Endometrial microvascular endothelial cells (primary cell): ENCODE results near the gene RALB. TPM values are rescaled to one million over a fixed set of nuclear protein-coding genes. Genes with fewer than 3 reads are reported as not detected.
"Not testable (repeated sequence)": the region's sequence is repeated elsewhere in the genome, so short reads cannot be mapped to it uniquely, and the experiment has no call there.

Source experiments
- in situ Hi-C: cut with HindIII; loops from 2 replicates; pipeline ENCODE4 v1.10.0; 2017; ENCODE audit warnings: low sequenced_read_pairs, low pct_unique_long_range_greater_than_20kb; ENCODE audit errors: inconsistent ontology term
- total RNA-seq: library from RNA; depleted of rRNA; stranded (reverse); fragments of >200 nt; gene quantifications from one replicate; pipeline ENCODE4 v1.2.3, GENCODE V29; 2015; ENCODE audit errors: inconsistent ontology term

Gene RALB
- total RNA-seq, 1 donor from 2014 or later, result 97.3 TPM

DNA sequence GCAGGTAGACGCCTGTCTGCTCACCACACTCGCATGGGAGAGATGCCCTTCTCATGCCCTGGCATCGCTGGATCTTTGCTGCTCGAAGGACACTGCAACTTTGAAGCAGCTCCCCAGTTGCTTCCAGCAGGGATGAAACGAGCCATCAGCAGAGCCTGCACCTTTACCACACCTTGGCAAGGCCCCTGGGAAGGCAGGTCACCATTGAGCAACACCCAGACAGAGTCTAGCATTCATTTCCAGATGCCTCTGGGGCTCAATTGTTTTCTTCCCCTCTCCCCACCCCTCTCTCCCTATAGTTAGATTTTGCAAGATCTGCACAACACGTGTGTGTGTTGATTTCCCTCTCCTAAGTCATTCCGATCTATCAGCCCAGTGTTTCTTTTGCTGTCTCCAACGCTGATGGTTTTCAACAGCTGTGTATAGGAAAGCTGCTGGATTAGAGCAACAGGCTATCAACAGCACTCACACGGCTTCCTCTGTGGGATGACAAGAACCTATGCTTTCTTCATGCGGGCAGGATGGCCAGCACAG is 67.7 kb downstream of the RALB start:
- in situ Hi-C loops, result no loop called here

DNA sequence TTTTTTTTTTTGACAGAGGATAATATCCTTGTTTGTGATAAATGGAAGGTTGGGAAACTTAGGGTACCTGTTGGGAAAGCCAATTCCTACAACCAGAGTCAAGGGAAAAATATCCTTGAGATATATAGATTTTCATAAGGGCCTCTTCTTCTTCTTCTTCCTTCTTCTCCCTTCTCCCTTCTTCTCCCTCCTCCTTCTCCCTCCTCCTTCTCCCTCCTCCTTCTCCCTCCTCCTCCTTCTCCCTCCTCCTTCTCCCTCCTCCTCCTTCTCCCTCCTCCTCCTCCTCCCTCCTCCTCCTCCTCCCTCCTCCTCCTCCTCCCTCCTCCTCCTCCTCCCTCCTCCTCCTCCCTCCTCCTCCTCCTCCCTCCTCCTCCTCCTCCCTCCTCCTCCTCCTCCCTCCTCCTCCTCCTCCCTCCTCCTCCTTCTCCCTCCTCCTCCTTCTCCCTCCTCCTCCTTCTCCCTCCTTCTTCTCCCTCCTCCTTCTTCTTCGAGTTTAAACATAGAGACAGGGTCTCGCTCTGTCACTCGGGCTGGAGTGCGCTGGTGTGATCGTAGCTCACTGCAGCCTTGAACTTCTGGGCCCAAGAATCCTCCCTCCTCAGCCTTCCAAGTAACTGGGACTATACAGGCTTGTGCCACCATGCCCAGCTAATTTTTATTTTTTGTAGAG is 68.4 kb downstream of the RALB start:
- in situ Hi-C loops, result not testable (repeated sequence)

DNA sequence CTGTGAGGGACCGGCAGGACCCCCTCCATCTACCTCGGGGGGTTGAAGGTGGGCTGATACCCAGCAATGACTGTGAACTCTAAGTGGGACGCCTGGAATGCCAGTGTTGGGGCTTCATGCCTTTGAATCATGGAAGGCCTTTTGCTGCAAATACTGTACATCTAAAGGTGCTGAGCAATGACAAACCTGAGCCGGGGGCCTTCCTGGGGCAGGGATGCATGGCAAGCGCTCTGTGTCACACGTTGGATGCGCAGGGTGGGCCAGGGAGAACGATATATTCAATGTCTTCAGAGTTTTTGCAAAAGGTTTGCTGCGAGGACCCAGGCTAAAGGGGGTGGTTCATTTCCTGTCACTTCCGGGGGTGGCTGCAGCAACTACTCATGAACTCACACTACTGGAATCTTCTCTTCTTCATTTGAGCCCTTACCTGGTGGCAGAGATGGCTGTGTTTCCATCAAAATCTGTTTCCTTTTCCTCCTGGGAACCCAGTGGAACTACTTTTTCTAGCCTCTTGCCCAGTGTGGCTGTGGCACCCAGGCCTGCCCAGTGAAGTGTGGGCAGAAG is 69.2 kb downstream of the RALB start:
- in situ Hi-C loops, result no loop called here

DNA sequence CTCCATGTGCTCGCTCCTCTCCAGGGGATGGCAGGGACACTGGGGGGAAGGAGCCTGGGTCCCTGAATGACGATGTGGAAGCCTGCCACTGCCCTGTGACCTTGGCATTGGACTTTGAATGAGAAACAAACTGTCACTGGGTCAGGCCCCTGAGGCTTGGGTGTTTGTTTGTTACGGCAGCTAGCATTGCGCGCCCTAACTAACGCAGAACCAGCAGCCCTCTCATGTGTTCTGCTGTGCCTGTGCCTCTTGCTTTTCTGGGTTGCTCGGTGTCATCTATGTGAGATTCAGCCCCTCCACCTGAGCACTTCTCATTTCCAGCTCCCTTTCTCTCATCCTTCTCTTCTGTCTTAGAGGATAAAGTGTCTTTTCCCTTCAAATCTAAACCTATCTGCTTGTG is 69.7 kb downstream of the RALB start:
- in situ Hi-C loops, result no loop called here

DNA sequence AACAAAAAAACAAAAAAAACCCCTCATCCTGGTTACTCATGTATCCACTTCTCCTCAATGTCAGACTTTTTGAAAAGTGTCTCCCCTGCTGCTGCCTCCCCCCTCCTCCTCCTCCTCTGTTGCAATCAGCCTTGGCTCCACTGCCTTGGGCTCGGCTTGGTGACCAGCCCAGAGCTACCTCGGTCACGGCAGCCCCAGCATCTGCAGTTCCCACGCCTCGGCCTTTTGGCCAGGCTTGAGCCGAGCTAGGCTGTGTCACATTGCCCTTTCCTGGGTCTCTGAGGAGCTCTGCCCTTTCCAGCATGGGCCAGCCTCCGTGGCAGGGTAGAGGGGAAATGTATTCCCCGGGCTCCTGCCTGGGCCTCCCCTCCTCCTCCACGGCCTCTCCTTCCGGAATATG is 70.6 kb downstream of the RALB start:
- in situ Hi-C loops, result no loop called here

DNA sequence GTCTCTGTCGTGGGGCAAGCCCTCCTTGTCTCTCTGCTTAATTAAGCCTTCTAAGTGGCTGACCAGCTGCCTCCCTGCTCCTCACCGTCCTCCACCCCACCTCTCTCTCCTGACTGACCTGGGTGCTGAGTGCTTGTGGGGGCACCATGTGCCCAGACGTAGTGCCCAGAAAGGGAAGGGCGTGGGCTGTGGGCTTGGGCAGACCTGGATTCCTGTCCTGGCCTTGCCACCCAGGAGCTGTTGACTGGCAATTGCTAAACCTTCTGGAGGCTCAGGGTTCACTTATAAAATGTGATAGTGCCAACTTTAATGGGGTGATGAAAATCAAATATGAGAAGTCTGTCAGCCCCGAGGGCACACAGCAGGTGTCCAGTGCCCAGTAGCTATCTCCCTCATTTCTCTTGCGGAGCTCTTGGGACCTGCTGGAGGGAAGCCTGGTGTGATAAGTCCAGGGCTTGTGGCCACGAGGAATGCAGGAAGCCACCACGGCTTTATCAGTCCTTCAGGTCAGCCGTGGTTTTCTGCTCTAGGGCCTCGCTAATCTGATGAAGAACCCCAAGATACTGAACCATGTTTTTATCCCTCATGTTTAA is 71.3 kb downstream of the RALB start:
- in situ Hi-C loops, result no loop called here

DNA sequence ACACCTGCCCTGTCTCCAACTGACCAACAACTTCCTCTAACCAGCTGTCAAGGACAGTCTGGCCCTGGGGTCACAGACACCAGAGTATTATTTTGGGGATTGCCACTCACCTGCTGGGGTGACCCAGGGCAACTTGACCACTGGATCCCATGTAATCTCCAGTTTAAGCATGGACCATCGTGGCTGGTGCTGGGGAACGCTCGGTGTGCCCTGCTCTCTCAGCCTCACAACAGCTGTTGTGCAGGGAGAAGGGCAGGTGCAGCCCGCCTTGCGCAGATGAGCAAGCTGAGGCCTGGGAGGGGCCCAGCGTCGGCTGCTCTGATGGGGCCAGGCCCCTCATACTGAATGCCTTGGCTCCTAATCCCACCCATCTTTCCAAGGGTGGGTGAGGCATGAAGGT is 72.3 kb downstream of the RALB start:
- in situ Hi-C loops, result no loop called here

DNA sequence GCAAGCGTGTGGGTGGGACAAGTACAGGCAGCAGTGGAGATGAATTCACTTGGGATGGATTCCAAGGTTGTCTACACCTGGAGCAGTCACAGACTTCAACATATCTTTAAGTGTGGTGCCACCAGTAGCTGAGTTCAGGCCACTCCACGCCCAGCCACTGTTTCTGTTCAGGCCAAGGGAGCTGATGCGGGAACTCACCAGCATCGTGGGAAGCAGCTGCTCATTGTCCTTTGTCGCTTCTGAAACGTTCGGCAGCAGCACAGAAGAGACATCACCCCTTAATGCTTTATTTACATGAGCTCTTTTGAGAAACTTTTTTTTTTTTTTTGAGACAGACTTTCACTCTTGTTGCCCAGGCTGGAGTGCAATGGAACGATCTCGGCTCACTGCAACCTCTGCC is 73.4 kb downstream of the RALB start:
- in situ Hi-C loops, result no loop called here

DNA sequence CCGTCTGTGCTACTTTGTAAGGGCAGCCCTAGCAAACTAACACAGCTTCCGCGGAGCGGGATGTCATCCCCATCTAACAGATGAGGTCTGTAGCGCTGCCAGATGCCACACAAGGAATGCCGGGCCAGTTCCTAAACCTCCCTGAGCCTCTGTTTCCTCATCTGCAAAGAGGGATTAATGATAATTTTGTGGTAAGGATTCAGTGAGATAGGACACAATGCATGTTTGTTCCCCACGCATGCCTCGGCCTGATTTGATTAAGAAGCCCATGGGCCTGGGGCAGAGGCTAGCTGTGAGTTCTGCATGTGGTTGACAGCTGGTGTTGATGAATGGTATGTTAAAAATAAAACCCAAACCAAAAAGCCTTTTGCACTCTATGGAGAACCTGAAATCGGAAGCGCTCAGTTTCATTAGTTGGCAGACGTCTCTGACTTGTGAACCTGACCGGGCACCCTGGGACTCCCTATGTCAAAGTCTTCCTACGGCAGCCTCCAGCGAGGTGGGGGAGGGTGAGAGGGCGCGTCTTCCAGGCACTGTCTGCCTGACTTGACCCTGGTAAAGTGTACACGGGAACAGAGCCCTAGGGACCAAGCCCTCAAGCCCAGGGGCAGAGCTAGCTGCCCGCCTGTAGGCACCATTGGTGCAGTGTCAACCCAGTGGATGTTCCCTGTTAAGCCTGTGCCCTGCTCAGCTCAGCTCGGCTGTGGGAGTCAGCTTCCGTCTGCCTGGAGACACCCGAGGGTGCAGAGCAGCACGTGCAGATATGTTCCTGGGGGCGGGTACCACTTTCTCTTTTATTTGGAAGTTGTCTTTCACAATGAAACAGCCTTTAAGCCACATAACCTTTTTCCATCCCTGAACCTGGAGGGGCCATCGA is 78.5 kb downstream of the RALB start:
- in situ Hi-C loops, result no loop called here

DNA sequence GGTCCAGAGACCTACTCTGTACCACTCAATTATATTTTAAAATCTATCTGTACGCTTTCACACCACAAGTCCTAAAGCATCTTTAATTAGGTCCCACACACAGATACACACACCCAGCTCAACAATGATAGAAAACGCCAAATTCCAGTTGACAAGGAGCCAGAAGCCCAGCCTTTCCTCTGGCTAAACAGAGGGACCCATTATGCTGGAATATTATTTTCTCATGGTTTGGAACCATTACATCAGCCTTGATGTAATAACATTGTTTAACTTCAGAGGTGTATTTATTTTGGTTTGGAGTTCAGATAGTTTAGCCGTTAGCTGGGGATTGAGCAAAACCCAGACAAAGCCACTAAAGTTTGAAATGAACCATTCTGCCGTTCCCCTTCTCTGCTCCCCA is 79.3 kb downstream of the RALB start:
- in situ Hi-C loops, result no loop called here

DNA sequence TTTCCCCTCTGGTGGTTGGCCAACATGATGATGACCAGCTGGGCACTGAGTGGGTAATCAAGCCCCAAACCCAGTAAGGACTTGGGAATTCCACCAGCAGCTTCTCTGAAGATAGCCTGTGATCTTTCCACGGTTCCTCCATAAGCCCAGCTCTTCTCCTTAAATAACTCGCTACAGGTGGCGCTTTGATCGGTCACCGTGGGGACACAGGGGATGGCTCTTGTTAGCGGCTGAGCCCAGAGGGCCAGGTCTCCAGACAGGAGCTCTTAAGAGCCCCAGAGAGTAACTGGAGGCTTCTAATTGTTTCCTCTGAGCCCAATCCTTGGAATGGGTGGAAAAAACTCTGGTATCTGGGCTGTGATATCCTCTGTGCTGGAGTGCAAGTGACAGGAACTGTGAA is 79.7 kb downstream of the RALB start:
- in situ Hi-C loops, result no loop called here

DNA sequence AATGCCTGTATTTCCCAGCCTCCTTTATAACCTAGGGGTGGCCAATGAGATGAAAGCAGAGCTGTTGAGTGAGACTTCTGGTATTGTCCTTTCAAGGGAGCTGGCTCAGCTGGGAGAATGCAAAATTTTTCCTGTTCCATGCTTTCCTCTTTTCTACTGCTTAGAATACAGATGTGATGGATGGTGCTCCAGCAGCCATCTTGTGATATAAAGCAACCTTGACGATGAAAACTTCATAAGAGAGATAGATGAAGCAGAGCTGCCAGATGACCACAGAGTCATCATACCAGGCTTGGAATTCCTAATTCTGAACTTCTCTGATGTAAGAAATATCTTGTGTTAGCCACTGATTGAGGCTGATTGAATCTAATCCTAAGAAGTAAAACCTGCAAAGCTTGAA is 81.4 kb downstream of the RALB start:
- in situ Hi-C loops, result no loop called here

DNA sequence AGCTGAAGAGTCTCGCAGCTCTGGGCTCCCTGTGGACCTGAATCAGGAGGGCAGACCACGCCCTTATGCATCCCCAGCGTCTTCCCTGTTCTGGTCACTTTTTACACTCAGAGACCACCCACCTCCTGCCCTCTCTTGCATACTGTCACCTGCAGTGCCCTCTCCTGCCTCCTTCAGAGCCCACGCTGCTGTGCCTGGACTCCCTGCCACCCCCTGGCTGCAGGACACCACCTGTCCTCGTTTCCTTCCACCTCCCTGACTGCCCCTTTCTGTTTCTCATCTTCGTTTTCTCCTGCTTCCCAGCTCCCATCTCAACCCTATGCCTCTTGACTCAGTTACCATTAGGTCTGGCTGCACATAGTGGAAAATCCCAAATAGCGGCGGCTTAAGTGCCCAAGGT is 84.1 kb downstream of the RALB start:
- in situ Hi-C loops, result no loop called here

DNA sequence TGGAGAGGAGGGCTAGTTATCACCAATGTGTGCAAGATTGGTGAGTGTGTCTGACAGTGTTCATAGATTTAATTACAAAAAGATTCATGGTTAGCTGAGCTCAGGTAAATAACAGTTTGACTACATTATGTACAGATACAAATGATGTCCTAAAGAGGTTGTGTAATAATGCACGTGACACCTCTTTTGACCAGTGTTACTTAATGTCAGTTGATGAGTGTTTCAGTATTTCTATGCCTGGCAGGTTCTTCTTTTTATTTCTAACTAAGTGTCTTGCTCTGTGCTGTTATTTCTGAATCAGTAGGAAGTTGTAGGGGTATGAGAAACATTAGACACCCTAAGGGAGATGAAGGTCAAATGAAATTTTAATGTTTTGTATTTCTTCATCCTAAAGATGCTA is 85.4 kb downstream of the RALB start:
- in situ Hi-C loops, result no loop called here

DNA sequence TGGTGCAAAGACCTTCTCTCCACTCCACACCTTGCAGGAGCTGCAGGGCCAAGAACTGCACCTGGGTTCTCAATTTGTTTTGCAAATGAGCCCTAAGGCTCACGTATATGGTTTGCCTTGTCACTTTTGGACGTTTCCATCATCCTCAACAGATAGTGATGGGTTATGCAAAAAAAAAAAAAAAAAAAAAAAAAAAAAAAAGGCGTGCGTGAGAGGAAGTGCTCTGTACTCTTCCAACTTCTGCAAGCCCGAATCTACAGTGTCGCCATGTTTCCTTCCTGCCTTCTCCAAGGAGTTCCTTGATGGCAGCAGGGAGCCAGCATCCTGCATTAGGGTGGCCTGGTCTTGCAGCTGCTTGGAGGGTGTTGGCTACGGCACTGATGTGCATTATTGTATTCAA is 89.3 kb downstream of the RALB start:
- in situ Hi-C loops, result no loop called here

DNA sequence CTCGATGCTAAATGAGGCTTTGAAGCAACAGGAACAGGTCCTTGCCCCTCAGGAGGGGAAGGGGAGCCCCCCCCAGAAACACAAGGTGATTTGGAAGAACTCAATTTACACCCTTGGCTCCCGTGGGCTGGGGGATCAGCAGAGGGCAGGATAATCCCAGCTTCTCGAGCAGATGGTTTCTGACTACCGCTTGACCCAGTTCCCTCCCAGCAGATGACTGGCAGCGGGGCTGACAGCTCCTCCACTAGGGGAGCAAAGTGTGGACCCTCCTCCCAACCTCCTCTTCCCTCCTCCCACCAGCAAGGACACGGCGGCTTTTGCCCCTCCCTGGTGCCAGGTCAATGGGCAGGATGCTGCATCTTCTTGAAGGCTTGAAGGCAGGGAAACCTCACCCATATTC is 89.8 kb downstream of the RALB start:
- in situ Hi-C loops, result no loop called here

DNA sequence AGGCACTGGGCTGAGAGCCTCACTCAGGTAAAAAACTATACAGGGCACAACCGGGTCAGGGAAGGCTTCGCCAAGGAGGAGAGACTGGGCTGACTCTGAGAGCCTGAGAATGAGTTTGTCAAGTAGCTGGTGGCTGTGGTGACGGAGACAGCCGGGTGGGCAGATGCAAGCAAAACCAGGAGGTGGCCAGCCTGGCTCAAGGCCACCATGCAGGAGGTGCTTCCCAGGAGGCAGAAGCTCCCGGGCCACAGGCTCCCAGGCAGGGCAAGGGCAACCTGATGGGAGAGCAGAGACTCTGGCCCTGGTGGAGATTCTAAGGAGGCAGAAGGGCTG is 90.4 kb downstream of the RALB start:
- in situ Hi-C loops, result no loop called here

DNA sequence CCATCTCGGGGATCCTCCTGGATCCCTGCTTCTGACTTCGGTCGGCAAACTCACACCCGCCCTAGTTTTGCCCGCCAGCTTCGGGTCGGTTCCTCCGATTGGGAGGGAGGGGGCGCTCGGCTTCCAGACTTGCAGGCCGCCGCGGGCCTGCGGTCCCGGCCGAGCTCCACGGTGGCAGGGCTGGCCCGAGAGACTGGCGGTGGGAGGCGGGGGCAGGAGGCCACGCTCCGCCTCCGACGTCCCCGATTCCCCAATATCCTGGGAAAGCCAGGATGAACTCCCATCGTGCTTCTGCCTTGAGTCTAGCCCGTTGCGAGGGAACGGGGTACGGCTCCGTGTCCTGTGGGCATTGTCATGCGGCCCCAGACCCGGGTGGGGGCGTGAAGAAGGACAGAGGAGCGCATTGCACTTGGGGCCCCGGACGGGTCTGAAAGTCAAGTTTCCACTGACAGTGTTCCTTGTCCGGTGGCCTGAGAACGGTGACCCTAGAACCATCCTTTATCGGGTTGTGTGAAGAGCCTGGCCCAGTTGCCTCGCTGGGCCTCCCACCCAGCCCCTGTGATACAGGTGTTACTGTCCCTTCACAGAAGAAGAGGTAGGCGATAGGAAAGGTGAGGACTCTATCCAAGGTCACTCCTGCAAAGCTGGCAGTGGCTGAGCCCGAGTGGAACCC is 90.9 kb downstream of the RALB start:
- in situ Hi-C loops, result no loop called here
